Measurements from ENCODE around the gene RXRA.

DNA sequence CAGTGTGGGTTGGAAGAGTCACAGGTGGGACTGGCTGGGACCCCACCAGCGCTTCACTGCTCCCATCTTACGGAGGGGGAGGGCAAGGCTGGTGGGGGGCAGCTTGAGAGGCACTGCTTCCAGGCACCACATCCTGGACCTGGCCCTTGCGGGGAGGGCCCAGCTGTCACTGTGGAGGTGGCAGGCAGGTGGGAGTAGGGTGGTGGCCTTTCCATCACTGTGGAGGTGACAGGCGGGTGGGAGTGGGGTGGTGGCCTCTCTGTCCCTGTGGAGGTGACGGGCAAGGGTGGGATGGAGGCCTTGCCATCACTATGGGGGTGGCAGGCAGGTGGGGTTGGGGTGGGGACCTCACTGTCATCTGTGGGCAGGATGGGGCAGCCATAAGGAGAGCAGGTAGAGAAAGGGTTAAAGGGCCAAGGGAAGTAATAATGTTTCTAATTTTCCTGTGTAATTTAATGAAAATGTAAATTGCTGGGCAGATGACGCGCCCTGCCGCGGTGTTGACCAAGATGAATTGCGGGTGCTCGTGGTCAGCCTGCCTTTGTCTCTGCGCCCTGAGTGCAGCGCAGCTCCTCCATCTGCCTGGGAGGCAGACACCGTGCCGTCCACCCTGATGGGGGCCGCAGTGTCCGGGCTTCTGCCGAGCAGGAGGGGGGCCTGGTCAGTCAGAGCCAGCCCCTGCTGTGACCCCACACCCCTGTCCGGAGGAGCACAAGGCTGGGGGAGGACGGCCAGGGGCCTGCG lies 20.8 kb downstream of the RXRA start:
- TF ChIP-seq, protein P1, sequence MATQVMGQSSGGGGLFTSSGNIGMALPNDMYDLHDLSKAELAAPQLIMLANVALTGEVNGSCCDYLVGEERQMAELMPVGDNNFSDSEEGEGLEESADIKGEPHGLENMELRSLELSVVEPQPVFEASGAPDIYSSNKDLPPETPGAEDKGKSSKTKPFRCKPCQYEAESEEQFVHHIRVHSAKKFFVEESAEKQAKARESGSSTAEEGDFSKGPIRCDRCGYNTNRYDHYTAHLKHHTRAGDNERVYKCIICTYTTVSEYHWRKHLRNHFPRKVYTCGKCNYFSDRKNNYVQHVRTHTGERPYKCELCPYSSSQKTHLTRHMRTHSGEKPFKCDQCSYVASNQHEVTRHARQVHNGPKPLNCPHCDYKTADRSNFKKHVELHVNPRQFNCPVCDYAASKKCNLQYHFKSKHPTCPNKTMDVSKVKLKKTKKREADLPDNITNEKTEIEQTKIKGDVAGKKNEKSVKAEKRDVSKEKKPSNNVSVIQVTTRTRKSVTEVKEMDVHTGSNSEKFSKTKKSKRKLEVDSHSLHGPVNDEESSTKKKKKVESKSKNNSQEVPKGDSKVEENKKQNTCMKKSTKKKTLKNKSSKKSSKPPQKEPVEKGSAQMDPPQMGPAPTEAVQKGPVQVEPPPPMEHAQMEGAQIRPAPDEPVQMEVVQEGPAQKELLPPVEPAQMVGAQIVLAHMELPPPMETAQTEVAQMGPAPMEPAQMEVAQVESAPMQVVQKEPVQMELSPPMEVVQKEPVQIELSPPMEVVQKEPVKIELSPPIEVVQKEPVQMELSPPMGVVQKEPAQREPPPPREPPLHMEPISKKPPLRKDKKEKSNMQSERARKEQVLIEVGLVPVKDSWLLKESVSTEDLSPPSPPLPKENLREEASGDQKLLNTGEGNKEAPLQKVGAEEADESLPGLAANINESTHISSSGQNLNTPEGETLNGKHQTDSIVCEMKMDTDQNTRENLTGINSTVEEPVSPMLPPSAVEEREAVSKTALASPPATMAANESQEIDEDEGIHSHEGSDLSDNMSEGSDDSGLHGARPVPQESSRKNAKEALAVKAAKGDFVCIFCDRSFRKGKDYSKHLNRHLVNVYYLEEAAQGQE (IDR thresholded peaks at IDR 0.05; ENCODE audit: insufficient read depth in 1 of 2, low read depth in 2 of 2, low read length in 2 of 2), result no peak
- TF ChIP-seq POLR2AphosphoS5 (IDR thresholded peaks at IDR 0.05; ENCODE audit: low read depth, low read length) (no peak), TAF1 (IDR thresholded peaks at IDR 0.05; ENCODE audit: borderline replicate concordance, insufficient read depth, low read length) (no peak), SIN3A (IDR thresholded peaks at IDR 0.05; ENCODE audit: borderline replicate concordance, insufficient read depth, low read length) (no peak)
